WI38 (cell line): ENCODE data around the gene TCP11.

Experiments
- H3K4me3 ChIP-seq: 2 replicates; pipeline ENCODE4 v1.5.1; 2011; ENCODE audit warnings: low read depth, mild to moderate bottlenecking, control low read depth, low read length
- CTCF ChIP-seq: IDR thresholded peaks from 2 replicates; pipeline ENCODE4 v1.5.1; 2012; ENCODE audit warnings: low read depth, mild to moderate bottlenecking, control low read depth, low read length

Gene TCP11

GRCh38 chr6:35086636-35087360 is 54.3 kb downstream of the TCP11 start:
- TF ChIP-seq CTCF = no peak
- no peak overlapping the region for H3K4me3 ChIP-seq

- TF ChIP-seq CTCF = no peak
- H3K4me3 ChIP-seq = no peak overlapping the region
Measured at GRCh38 chr6:35086282-35086632, 54.9 kb downstream of the TCP11 start.

GRCh38 chr6:35085359-35086281 is 55.5 kb downstream of the TCP11 start:
- H3K4me3 ChIP-seq = no peak overlapping the region
- TF ChIP-seq CTCF = no peak

- no peak for TF ChIP-seq CTCF
- no peak overlapping the region for H3K4me3 ChIP-seq
Measured at GRCh38 chr6:35084511-35085203, 56.5 kb downstream of the TCP11 start.

GRCh38 chr6:35084041-35084491 is 57.1 kb downstream of the TCP11 start:
- no peak overlapping the region for H3K4me3 ChIP-seq
- no peak for TF ChIP-seq CTCF

- no peak overlapping the region for H3K4me3 ChIP-seq
- TF ChIP-seq CTCF = no peak
Measured at GRCh38 chr6:35083507-35083906, 57.6 kb downstream of the TCP11 start.
